NCI-H526 (cell line): ENCODE data around the gene ZNF835.
"Not testable (repeated sequence)": the region's sequence is repeated elsewhere in the genome, so short reads cannot be mapped to it uniquely, and the experiment has no call there.

Experiments used
- DNase-seq, 2 experiments: peaks; one replicate each; lab custom pipeline; 2025; lab: John Stamatoyannopoulos, UW

Gene ZNF835

GRCh38 chr19:56671613-56671994 lies at the start of gene ZNF835:
Gene ZNF835, minus strand, starts transcription at chr19:56671757. Its CDS starts 6,559 bp downstream, at chr19:56665198.
- DNase-seq: peak; percentile 47 to 84

GRCh38 chr19:56720281-56720680 lies 48.7 kb upstream of the ZNF835 start:
- DNase-seq: no peak

DNA sequence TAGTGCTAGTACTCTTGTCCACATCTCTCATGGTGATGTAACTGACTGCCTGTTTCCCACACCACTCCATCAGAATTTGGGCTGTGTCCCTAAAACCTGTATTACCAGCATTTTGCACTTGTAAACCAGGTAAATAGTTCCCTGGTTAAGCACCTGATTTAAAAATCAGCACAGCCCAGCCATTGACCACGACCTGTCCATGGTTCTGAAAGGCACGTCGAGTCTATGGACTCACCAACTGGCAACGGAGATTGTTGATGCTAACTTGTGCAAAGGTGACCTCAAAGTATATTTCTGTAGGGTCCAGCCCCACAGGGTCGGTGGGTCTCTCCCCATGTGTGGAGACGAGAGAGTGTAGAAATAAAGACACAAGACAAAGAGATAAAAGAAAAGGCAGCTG lies 46.7 kb upstream of the ZNF835 start:
- DNase-seq: no peak

DNA sequence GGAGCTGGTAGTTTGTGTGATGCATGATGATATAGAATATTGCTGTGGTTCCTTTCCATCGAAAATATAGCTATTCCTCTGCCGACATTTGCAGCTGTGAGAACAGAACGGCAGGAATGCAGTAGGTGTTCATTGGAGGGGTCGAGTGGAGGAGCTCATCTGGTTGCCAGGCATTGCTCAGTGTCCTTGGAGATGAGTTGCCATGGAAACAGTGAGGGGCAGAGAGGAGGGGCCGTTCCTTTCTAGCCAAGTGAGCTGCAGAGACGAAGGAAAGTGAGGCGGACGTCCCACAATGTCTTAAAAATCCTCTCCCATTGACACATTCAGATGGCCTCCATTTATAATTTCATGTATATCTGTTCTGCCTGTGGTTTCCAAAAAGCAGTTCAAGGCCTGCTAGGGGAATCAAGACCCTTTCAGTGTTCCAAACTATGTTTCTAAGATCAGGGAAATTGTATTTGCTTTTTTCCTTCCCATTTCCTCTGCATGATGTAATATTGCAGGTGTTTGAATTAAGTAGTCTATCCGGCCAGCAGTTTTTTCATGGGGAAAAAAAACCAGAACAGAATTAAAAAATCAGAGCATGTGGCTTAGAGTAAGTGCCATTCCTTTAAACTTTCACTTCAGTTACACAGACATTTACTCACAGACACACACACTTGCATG lies 41.2 kb upstream of the ZNF835 start:
- DNase-seq: no peak

DNA sequence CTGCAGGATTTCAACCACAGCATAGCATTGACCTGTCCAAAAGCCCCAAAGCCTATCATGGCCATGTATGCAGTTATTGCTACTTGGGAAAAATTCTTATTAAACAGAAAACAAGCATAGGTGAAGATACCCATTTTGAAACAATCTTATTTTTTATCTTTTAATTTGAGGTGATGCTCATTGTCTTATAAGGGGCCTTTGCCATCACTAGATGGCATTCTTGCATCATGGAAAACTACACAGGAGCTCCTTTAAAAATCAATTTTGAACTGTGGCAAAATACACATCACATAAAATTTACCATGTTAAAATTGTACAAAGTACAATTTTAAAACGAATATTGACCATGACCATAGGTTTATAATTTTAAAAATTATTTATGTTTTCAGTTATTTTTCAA lies 38.9 kb upstream of the ZNF835 start:
- no peak for DNase-seq

DNA sequence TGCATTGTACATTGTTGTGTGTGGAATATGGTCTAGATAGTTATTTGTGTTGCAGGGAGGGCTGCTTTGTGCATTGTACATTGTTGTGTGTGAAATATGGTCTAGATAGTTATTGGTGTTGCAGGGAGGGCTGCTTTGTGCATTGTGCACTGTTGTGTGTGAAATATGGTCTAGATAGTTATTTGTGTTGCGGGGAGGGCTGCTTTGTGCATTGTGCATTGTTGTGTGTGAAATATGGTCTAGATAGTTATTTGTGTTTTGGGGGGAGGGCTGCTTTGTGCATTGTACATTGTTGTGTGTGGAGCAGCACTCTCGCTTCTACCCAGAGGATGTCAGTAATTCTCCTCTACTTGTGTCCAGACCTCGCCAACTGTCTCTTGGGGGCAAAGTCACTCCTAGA lies 36.3 kb upstream of the ZNF835 start:
- no peak for DNase-seq

DNA sequence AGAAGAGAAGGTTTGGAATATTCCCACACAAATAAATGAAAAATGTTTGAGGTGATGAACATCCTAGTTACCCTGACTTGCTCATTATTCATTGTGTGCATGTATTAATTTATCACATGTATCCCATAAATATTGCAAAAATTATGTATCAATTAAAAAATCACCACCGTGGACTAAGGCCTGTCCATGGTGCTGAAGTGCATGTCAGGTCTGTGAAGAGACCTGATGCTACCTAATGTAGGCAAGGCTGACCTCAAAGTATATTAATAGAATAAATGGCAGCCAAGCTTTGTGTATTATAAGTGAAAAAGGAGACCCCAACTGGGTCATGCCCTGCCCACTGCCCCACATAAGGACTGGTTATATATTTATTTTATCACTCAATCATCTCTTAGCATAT lies 34.4 kb upstream of the ZNF835 start:
- no peak for DNase-seq

GRCh38 chr19:56701895-56702294 lies 30.3 kb upstream of the ZNF835 start:
- no peak for DNase-seq

DNA sequence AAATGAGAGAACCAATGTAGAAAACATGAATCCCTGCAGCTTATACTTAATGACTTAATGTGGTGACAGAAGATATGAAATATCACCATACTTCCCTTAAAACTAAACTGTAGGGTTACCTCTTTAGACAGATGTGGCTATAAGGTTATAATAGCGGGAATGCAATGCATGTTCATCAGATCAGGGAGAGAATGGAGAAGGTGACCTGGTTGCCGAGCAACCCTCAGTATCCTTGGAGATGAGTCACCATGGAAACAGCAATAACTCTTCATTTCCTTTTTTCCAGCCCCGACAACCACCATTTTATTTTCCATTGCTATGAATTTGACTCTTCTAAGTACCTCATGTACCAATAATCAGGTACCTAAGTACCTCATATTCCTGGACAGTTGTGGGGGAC lies 28.0 kb upstream of the ZNF835 start:
- no peak for DNase-seq

DNA sequence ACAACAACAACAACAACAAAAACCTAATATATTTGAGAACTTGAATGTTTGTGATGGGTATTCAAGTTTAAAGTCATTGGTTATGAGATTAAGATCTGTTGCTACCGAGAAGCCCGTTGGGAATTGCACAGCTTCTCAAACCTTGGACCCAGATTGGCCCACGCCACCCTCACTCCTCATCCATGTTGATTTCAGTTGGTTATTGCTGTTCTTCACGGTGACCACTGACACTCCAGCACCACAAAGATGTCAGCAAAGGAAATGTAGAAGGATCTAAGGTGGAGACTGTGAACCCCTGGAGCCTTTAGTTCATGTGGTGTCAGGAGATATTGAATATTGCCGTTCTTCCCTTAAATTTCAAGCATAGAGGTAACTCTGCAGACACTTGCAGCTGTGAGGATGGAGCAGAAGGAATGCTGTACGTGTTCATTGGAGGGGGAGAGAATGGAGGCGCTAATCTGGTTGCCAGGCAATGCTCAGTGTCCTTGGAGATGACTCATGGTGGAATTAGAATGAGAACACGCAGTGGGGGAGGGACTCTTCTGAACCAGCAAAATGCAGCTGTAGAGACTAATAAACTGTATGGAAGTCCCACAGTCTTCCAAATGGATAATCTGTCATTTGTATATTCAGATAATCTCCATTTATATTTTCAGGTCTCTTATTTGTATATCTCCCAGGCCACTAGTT lies 20.8 kb upstream of the ZNF835 start:
- no peak for DNase-seq

DNA sequence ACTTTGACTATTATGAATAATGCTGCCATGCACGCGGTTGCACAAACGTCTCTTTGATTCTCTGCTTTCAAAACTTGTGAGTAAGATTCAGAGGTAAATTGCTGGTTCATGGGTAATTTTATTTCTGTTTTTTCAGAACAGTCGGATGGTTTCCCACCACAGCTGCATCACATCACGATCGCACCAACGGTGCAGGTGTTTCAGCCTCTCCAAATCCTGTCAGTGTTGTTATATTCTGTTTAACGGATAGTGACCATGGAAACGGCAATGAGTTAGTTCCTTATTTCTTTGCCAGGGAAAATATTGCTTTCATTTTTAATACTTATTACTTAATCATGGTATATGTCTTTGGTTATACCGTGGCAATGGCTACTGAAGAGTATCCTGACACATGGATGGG lies 19.1 kb upstream of the ZNF835 start:
- DNase-seq: no peak

GRCh38 chr19:56689198-56689597 lies 17.6 kb upstream of the ZNF835 start:
- DNase-seq: no peak

DNA sequence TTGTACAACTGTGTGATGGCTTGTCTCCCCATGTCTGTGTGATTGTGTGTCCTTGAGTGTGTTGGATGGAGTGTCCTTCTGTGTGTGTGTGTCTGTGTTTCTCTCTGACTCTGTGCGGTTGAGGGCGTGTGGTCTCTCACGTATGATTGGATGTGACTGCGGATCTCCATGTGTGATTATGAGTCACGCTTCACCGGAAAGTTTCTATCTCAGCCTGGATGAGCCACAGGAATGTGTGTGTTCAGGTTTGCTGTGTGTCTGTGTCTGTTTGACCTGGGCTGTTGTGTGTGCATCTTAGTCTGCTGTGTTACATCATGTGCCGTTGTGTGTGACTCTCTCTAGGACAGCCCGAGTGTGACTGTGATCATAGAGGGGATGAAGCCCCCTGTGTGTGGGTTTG lies 15.5 kb upstream of the ZNF835 start:
- no peak for DNase-seq

DNA sequence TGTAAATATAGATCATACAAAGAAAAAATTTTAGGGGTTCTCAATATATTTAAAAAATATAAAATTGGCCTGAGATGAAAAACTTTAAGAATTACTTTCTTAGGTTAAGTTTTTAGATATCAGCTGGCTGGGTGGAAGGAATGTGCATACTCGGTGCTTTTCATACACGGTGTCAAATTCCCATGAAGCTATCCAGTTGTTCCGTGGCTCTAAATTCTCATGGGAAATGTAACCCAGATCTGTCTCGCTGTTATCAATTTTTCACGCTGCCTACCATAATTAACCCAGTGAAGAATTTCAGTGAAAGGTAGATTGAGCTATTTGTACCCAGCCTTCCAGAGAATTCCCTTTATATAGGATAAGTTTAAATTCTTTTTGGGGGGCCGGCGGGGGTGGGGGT lies 11.6 kb upstream of the ZNF835 start:
- no peak for DNase-seq

DNA sequence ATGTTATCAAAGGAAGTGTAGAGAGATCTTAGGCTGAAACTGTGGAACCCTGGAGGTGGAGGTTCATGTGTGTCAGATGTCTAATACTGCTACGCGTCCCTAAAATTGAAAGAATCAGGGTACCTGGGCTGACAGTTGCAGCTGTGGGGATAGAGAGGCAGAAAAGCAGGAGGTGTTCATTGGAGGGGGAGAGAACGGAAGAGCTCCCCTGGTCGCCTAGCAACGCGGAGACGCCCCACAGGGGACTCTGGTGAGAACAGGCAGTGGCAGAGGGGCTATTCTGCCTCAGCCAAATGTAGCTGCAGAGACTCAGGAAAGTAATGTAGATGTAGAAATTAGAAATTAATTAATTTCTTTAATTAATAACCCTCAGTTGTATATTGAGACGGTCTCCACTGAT lies 10.1 kb upstream of the ZNF835 start:
- DNase-seq: no peak

DNA sequence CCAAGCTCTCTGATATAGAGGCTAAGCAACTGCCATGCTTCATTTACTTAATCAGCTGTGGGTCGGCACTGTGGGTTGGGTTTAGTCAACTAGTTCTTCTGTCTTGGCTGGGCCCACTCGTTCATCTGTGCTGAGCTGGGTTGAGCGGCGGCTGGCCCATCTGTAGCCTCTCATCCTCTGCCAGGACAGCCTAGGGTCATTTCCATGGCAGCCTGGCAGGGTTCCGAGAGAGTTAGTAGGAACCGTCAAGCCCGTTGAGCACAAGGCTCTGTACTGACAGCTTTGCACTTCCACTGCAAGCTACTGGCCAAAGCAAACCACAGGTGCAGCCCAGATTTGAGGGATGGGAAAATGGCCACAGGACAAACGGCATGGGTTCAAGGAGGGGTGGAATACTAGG lies 6.6 kb upstream of the ZNF835 start:
- DNase-seq: no peak

DNA sequence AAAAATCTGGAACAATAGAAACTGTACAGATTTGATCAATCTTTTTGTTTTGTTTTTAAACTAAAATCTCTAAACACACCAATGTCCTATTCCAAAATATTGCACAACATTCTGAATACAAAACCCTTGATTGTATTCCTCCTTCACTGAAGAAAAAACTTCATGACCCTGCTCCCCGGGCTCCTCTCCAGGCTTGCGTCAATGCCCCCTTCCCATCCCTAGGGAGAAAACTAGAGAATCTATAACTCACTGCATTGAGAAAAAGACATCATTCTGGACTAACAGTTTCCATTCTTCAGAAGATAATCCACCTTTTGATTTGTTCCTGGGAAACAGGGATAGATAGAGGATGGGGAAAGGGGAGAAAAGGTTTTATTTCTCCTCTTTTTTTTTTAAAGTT lies 1.1 kb upstream of the ZNF835 start:
- DNase-seq: not testable (repeated sequence)

DNA sequence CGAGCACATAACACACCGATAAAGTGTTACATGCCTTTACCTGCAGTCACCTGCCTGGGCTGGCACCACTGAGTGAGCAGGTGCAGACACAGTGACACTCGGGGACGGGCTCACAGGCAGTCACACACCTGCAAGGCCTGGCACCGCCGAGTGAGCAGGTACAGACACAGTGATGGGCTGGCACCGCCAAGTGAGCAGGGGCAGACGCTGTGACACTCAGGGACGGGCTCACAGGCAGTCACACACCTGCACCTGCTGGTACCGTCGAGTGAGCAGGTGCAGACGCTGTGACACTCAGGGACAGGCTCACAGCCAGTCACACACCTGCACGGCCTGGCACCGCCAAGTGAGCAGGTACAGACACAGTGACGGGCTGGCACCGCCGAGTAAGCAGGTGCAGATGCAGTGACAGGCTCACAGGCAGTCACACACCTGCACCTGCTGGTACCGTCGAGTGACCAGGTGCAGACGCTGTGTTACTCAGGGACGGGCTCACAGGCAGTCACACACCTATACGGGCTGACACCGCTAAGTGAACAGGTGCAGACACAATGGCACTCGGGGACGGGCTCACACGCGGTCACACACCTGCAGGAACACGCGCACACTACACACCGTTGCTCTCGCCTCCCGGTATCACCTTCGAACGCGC lies 470 bp downstream of the ZNF835 start:
- DNase-seq: peak in 1 of 2 experiments; percentile 58

GRCh38 chr19:56670401-56670960 lies 1.1 kb downstream of the ZNF835 start:
- no peak for DNase-seq

- no peak for DNase-seq
These were observed 2.9 kb downstream of the ZNF835 start for GRCh38 chr19:56668676-56669075.

GRCh38 chr19:56667311-56667870 lies 4.2 kb downstream of the ZNF835 start:
- no peak for DNase-seq

DNA sequence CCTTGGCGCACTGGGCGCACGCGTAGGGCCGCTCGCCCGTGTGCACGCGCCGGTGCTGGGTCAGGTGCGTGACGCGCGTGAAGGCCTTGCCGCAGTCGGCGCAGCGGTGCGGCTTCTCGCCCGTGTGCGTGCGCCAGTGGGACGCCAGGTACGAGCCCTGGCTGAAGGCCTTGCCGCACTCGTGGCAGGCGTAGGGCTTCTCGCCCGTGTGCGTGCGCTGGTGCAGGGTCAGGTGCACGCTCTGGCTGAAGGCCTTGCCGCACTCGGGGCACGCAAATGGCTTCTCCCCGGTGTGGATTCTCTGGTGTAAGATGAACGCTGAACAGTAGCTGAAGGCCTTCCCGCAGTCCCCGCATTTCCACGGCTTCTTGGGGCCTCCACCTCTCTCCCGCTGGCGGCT lies 7.0 kb downstream of the ZNF835 start:
- DNase-seq: no peak
